ENCODE data around the gene RNF31. TPM values are rescaled to one million over a fixed set of nuclear protein-coding genes. Genes with fewer than 3 reads are reported as not detected.

The RNF31 gene
- total RNA-seq, 1 donor from 2014 or later: 59.0 TPM

DNA sequence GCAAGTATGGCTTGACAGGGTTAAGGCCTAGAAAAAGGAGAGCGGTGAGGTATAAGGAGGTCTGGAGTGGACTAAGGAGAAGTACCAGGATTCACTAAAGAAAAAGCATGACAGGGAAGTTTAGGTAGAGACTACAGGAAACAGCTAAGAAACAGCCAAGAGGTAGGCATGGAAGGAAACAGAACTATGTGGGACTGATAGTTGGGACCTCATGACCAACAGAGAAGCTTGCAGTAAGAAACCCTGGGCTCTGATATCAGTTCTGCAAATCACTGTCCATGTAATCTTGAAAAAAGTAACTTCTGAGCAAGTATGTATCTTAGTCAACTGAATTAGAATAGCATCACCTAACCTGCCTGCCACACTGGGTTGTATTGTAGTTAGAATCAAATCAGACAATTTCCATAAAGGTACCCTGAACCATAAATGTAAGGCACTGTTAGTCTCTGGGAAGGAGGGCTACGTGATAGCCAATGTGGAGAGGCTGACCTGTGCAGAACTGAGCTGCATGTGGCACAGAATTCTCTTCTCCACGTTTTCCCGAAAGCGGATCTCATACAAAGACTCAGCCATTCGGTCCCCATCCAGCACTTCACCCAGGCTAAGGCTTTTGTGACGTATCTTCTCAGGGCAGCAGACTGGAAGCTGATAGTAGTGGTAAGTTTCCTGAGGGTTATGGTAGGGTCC, 47.0 kb downstream of the RNF31 start:
- Mint-ChIP-seq H3K27ac (ENCODE audit: unreplicated experiment) (peak overlapping the region; percentile 35), H3K9me3 (ENCODE audit: unreplicated experiment) (peaks cover 4% of the 10 kb centered on the region), H3K27me3 (ENCODE audit: low read depth, unreplicated experiment) (no peaks in the 10 kb centered on the region), H3K4me3 (ENCODE audit: unreplicated experiment) (peak overlapping the region; percentile 96), H3K36me3 (ENCODE audit: low read depth, unreplicated experiment) (peaks cover 21% of the 10 kb centered on the region), H3K4me1 (ENCODE audit: low read depth, unreplicated experiment) (peaks cover 19% of the 10 kb centered on the region)
- no peaks in the 10 kb centered on the region for H3K27me3 ChIP-seq (ENCODE audit: insufficient read depth, low read length)
- peaks cover 5% of the 10 kb centered on the region for H3K4me1 ChIP-seq (ENCODE audit: insufficient read depth, low read length)
- DNase-seq (ENCODE audit: low read depth) (no peak), FAIRE-seq (no peak)
- no peak for TF ChIP-seq EZH2 (IDR thresholded peaks at IDR 0.05; ENCODE audit: insufficient read depth, low read length)
- TF ChIP-seq, protein P1, sequence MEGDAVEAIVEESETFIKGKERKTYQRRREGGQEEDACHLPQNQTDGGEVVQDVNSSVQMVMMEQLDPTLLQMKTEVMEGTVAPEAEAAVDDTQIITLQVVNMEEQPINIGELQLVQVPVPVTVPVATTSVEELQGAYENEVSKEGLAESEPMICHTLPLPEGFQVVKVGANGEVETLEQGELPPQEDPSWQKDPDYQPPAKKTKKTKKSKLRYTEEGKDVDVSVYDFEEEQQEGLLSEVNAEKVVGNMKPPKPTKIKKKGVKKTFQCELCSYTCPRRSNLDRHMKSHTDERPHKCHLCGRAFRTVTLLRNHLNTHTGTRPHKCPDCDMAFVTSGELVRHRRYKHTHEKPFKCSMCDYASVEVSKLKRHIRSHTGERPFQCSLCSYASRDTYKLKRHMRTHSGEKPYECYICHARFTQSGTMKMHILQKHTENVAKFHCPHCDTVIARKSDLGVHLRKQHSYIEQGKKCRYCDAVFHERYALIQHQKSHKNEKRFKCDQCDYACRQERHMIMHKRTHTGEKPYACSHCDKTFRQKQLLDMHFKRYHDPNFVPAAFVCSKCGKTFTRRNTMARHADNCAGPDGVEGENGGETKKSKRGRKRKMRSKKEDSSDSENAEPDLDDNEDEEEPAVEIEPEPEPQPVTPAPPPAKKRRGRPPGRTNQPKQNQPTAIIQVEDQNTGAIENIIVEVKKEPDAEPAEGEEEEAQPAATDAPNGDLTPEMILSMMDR (IDR thresholded peaks at IDR 0.05; ENCODE audit: insufficient read depth, low read depth, low read length): no peak
- peaks cover 5% of the 10 kb centered on the region for H4K20me1 ChIP-seq (ENCODE audit: insufficient read depth, low read length)
- peaks cover 18% of the 10 kb centered on the region for H3K36me3 ChIP-seq (ENCODE audit: insufficient read depth, low read length)
- no peaks in the 10 kb centered on the region for H3K9me3 ChIP-seq (ENCODE audit: insufficient read depth, low read depth, low read length)
- peak overlapping the region; percentile 95 for H3K4me2 ChIP-seq (ENCODE audit: low read length)
- no peak overlapping the region for H2AFZ ChIP-seq (ENCODE audit: low read depth, low read length)
- H3K27ac ChIP-seq (ENCODE audit: low read depth, low read length): peak overlapping the region; percentile 97
- peak overlapping the region; percentile 99 for H3K9ac ChIP-seq (ENCODE audit: low read length)
- H3K4me3 ChIP-seq (ENCODE audit: insufficient read depth, low read depth, low read length): peak overlapping the region; percentile 69
- H3K79me2 ChIP-seq (ENCODE audit: insufficient read depth, low read length): peaks cover 64% of the 10 kb centered on the region

DNA sequence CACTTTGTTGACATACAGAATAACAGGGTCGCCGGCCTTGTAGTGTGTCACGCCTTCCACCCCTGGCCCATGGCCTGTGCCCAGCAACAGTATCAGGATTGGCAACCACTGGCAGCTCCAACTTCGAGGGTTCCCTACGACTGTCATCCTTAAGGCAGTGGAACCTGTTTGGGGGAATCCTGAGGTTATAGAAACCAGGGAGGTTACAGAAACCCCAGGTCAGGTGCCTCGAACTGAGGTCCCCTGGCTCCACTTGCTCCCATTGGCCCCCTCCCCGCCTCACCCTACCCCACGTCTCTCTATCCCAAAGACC, 47.5 kb downstream of the RNF31 start:
- Mint-ChIP-seq H3K27ac (ENCODE audit: unreplicated experiment) (peak overlapping the region; percentile 72), H3K4me1 (ENCODE audit: low read depth, unreplicated experiment) (peaks cover 19% of the 10 kb centered on the region), H3K4me3 (ENCODE audit: unreplicated experiment) (peak overlapping the region; percentile 96), H3K36me3 (ENCODE audit: low read depth, unreplicated experiment) (peaks cover 19% of the 10 kb centered on the region), H3K9me3 (ENCODE audit: unreplicated experiment) (peaks cover 4% of the 10 kb centered on the region), H3K27me3 (ENCODE audit: low read depth, unreplicated experiment) (no peaks in the 10 kb centered on the region)
- Histone ChIP-seq H3K4me3 (ENCODE audit: insufficient read depth, low read depth, low read length) (peak overlapping the region; percentile 69), H3K27ac (ENCODE audit: low read depth, low read length) (peak overlapping the region; percentile 97), H3K4me1 (ENCODE audit: insufficient read depth, low read length) (peaks cover 5% of the 10 kb centered on the region), H3K36me3 (ENCODE audit: insufficient read depth, low read length) (peaks cover 18% of the 10 kb centered on the region), H3K9me3 (ENCODE audit: insufficient read depth, low read depth, low read length) (peaks cover under 1% of the 10 kb centered on the region), H3K27me3 (ENCODE audit: insufficient read depth, low read length) (no peaks in the 10 kb centered on the region), H4K20me1 (ENCODE audit: insufficient read depth, low read length) (peaks cover 5% of the 10 kb centered on the region), H3K9ac (ENCODE audit: low read length) (peak overlapping the region; percentile 99), H2AFZ (ENCODE audit: low read depth, low read length) (peak overlapping the region; percentile 93), H3K4me2 (ENCODE audit: low read length) (peak overlapping the region; percentile 95), H3K79me2 (ENCODE audit: insufficient read depth, low read length) (peaks cover 64% of the 10 kb centered on the region)
- no peak for DNase-seq (ENCODE audit: low read depth)
- FAIRE-seq: no peak
- TF ChIP-seq EZH2 (IDR thresholded peaks at IDR 0.05; ENCODE audit: insufficient read depth, low read length): no peak
- TF ChIP-seq, protein P1 (IDR thresholded peaks at IDR 0.05; ENCODE audit: insufficient read depth, low read depth, low read length): no peak
